GM18520 (cell line): ENCODE results near the gene MED27.
A peak's percentile ranks its signal among the peaks of the same experiment; 100 is the strongest.

Experiments
- ATAC-seq: cut with Tn5 transposase; IDR thresholded peaks from one replicate; pipeline ENCODE4 v1.9.1; 2021; ENCODE audit not compliant: unreplicated experiment

MED27 gene

DNA sequence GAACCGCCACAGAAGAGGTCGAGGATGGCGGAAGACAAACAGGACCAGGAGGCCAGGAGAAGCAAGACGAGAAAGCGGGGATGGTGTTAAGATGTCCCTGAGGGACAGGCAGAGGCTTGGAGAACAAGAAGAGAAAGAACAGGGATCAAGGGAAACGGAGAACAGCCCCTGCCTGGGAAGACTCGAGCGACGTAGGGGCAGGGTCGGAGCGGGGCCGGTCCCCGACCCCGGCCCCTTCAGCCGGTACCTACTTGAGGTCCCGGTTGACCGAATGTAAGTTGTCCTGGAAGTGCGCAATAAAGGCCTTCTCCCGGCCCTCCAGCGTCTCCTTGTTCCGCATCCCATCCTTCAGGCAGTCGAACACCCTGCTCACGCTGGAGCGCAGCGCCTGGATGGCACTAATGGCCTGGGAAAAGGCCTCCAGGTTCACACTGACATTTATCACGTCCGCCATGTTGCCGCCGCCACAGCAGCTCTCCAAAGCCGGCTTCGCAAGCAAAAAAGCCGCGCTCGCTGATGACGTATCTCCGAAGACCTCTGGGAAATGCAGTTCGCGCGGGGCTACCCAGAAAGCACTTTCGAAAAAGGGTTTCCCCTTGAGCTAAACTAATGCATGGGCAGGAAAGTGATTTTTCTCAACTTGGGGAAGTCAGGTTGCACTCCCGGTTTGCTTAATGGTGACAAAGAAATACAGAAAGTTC, at the start of gene MED27:
TSS of gene MED27 (minus strand) at position 477 of the 701 bp plus-strand sequence. CDS start at position 454, 23 bp downstream.
- peak; percentile 89 for ATAC-seq

GRCh38 chr9:132127888-132128534, 48.3 kb upstream of the MED27 start:
- ATAC-seq = no peak

- ATAC-seq = no peak
Measured at GRCh38 chr9:132126680-132127236, 47.1 kb upstream of the MED27 start.

- ATAC-seq = no peak
Measured at GRCh38 chr9:132125944-132126679, 46.4 kb upstream of the MED27 start.

DNA sequence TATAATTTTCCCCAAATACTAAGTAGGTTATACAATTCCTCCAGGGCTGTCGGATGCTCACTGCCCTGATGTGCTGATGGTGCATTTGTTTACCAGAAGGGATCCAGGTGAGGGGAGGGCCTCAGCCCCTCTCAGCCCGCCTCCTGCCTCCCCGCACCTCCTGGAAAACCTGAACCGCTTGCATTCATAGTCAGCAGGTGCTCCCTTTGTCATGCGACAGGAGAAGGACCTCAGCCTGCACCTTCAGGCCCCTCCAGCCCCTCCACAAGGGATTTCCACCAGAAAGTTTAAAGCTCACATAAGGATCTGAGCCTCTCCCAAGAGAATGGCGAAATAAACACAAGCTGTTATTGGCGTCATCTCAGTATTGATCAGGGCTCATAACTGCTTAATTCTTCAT, 45.7 kb upstream of the MED27 start:
- ATAC-seq = no peak

GRCh38 chr9:132124800-132125199, 45.1 kb upstream of the MED27 start:
- no peak for ATAC-seq

- no peak for ATAC-seq
Measured at GRCh38 chr9:132121021-132121420, 41.4 kb upstream of the MED27 start.

GRCh38 chr9:132117694-132118093, 38.0 kb upstream of the MED27 start:
- ATAC-seq = no peak

- ATAC-seq = no peak
Measured at GRCh38 chr9:132116583-132116982, 36.9 kb upstream of the MED27 start.

DNA sequence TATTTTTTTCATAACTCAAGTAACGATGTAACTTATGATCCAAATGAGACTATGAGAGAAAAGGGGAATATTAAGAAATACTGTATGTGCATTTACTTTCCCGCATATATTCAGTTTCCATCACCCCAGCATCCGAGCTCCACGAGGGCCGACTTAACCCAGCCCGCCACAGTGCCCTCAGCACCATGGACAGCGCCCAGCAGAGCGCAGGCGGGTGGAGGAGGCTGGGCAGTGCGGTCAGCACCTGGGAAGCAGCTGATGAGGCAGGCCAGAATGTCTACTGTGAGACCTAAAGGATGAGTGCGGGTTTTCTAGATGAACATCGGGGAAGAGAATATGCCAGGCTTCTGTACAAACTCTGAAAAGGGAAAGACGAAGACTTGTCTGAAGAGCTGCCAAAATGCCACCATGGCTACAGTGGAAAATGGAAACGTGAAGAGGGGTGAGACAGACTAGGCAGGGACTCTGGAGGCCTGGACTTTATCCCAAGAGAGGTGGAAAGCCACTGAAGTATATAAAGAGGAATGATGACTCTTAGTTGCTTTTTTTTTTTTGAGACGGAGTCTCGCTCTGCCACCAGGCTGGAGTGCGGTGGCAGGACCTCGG, 34.5 kb upstream of the MED27 start:
- ATAC-seq = no peak

DNA sequence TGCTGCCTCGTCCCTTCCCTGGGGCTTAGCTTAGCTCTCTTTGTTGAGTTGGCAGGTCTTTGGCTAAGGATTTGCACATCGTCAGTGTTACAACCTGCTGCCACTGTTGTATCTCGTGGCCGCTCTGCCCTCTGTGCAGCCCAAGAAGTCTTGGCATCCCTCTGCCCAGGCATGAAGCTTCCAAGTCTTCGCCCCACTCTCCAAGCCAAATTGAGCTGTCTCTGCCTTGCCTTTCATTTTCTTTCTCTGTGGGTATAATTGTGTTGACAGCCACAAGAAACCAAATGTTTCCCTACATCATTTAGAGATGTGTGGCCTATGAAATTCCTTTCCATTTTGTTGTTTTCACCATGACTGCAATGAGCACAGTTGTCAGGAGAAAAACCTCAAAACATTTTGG, 29.6 kb upstream of the MED27 start:
- no peak for ATAC-seq

DNA sequence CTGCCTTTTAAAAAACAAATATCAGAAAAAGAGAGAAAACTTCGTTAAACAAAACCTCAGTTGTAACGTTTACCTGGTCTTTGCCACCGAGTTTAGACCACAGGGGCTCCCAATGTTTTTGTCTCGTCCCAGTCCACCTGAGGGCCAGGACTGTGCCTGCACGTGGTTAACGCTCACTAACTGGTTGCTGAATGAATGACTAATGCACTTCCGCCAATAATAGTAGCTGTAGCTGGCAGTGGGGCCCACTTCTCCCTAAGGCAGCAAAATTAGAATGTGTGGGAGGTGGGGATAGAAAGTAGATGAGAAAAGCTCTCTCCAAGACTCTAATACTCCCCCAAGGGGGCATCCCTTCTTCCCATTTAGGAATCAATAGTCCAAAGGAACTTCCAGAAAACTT, 29.1 kb upstream of the MED27 start:
- no peak for ATAC-seq

GRCh38 chr9:132099741-132100407, 20.2 kb upstream of the MED27 start:
- no peak for ATAC-seq

DNA sequence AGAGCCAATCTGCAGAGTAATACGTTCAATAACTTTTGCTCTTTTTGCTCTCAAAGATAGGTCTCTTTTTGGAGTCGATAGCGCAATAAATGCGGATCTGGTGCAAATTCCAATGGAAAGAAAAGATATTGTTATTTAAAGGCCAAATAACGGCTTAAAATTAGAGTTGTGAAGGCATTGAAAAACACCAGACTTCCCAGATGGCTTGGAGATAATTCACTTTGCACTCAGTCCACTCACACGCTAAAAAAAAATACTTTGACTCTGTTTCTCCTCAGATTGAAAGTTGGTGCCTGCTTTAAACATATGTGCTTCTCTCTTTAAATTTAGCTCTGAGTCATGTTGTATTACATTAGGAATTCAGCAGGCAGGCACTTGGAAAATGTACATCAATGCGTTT, 19.5 kb upstream of the MED27 start:
- no peak for ATAC-seq

GRCh38 chr9:132094314-132094791, 14.7 kb upstream of the MED27 start:
- no peak for ATAC-seq

DNA sequence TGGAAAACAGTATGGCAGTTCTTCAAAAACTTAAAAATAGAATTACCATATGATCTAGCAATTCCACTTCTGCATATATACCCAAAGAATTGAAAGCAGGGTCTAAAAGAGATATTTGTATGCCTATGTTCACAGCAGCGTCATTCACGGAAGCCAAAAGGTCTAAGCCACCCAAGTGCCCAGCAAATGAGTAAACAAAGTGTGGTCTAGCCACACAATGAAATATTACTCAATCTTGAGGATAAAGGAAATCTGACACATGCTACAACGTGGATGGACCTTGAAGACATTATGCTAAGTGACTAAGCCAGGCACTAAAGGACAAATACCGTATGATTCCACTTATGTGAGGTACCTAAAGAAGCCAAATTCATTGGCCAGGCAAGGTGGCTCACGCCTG, 11.1 kb upstream of the MED27 start:
- no peak for ATAC-seq

GRCh38 chr9:132087438-132088030, 7.9 kb upstream of the MED27 start:
- ATAC-seq = no peak

- no peak for ATAC-seq
Measured at GRCh38 chr9:132082188-132082587, 2.5 kb upstream of the MED27 start.

GRCh38 chr9:132078699-132079356, 839 bp downstream of the MED27 start:
- no peak for ATAC-seq
